Epithelial cell of esophagus (primary cell): Measurements from ENCODE around the gene DBET.
"Not testable (repeated sequence)": the region's sequence is repeated elsewhere in the genome, so short reads cannot be mapped to it uniquely, and the experiment has no call there.

Source experiments
- DNase-seq: peaks from one replicate; pipeline ENCODE4 v3.0.0; 2010; ENCODE audit warnings: low read depth
- H3K4me3 ChIP-seq: 2 replicates; pipeline ENCODE4 v1.5.1; 2011; ENCODE audit warnings: mild to moderate bottlenecking, low read length, control low read depth
- TF ChIP-seq, protein P1 (sequence below): IDR thresholded peaks from 2 replicates; pipeline ENCODE4 v1.5.1; 2011; ENCODE audit warnings: low read depth, mild to moderate bottlenecking, low read length, control low read depth, inconsistent platforms; ENCODE audit not compliant: insufficient read depth; ENCODE audit errors: missing control alignments

DBET gene

DNA sequence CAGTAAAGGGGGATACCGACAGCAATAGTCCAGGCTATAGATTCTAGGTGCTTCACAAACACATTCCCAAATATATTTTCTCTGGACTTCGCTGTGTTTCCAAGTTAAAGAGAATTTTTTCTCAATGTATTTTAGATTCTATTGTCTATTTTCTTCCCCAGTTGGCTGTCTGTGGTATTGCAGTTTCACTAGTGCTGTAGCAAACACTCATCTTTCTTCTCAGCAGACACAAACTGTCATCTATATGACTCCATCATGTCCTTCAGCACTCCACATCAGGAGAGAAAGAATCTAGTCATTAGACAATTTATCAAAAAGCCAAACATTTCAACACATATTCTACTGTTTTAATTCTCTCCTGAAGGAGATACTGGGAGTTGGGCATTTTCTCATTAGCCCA lies at the start of gene DBET:
Gene DBET (plus strand): TSS at position 161 of the 400 bp plus-strand sequence.
- H3K4me3 ChIP-seq, DNase-seq: not testable (repeated sequence)

DNA sequence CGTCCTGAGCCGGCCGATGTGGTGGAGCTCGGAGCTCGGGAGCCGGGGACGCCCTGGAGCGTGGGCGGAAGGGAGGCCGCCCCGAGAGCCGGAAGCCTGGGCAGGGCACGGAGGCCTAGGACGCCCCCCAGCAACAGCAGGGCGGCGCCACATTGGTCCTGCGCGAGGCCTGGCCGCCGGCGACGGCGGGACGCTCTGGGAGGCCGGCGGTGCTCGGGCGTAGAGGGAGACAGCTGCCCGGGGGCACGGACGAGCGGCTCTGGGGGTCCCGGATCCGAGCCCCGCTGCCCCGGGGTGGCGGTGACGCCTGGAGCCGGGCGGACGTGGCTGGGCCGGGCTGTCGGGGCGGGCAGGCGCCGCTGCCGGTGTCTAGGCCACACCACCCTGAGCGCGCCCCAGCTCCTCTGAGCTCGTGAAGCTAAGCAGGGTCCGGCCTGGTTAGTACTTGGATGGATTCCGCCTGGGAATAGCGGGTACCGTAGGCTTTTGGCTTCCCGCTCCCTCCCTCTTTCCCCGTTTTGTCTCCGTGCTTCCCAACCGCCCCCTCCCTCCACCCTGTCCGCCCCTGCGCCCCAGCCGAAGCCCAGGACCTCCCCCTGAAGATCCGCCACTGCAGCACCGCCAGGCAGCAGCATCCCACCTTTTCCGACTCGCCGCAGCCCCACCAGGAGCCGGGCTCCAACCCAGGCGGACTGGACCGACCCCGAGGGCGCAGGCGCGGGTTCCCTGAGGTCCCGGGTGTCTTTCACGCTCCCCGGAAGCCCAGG lies 49.3 kb upstream of the DBET start:
- TF ChIP-seq, protein P1, sequence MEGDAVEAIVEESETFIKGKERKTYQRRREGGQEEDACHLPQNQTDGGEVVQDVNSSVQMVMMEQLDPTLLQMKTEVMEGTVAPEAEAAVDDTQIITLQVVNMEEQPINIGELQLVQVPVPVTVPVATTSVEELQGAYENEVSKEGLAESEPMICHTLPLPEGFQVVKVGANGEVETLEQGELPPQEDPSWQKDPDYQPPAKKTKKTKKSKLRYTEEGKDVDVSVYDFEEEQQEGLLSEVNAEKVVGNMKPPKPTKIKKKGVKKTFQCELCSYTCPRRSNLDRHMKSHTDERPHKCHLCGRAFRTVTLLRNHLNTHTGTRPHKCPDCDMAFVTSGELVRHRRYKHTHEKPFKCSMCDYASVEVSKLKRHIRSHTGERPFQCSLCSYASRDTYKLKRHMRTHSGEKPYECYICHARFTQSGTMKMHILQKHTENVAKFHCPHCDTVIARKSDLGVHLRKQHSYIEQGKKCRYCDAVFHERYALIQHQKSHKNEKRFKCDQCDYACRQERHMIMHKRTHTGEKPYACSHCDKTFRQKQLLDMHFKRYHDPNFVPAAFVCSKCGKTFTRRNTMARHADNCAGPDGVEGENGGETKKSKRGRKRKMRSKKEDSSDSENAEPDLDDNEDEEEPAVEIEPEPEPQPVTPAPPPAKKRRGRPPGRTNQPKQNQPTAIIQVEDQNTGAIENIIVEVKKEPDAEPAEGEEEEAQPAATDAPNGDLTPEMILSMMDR: no peak
- no peak overlapping the region for H3K4me3 ChIP-seq
- no peak for DNase-seq

DNA sequence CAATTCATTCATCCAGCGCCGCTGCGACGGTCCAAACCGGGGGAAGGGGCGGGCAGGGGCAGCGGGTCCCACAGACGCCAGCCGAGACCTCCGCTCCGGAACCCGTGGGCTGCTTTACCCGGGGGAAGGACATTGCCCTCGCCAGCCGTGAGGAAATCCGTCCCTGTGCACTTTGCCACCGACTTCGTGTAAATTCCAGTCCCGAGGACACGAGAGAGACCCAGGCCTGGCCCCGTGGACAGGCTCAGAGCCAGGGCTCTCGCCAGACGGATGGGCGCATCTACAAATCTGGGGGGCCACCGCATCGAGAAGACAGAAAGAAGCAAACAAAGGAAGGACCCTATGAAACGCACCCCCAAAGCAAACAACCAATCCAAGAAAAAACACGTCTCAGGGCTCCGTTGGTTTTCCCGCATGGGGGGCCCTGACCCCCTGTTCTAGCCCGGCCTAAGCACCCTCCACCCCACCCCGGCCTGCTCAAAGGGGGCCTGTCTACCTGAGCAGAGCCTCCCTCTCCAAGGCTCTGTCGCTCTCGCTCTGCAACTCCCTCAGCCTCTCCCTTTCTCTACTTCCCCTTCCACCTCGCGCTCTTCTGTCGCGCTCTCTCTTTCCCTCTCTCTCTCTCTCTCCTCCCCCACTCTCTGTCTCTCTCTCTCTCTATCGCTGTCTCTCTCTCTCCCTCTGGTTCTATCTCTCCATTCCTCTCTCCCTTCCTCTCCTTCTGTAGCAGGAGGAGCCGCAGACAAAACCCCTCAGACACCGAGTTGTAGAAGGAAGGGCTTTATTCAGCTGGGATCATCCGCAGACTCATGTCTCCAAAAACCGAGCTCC lies 48.5 kb upstream of the DBET start:
- no peak for DNase-seq
- H3K4me3 ChIP-seq: no peak overlapping the region
- TF ChIP-seq, protein P1: no peak

DNA sequence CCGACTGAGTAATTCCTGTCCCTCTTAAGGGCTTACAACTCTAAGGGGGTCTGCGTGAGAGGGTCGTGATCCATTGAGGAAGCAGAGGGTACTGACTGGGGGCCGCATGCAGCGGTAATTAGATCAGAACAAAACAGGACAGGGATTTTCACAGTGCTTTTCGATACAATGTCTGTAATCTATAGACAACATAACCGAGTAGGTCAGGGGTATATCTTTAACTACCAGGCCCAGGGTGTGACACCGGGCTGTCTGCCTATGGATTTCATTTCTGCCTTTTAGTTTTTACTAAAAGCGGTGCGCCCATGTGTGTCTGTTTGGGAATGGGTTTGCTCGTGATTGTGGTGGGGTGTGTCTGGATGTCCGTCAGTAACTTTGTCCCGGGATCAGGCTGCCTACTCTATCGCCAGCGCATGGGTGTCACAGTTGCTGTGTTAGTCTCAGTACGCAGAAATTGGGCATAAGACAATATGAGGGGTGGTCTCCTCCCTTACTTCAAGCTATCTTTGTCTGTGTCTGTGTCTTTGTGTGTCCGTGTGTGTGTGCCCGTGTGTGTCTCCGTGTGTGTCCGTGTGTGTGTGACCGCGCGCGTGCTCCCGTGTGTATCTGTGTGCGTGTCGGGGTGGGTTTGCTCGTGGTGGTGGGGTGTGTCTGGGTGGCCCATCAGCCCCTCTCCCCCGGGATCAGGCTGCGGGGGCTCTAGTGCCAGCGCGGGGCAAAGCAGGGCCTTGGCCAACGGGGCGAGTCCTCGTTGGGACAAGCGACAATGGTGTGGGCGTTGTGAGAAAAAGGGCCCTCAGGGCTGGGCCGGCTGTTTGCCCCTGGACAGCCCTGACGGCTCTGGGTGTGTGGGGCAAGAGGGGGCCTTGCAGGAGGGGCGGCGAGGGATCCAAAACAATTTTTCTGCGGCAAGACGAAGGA lies 47.7 kb upstream of the DBET start:
- no peak for DNase-seq
- no peak overlapping the region for H3K4me3 ChIP-seq
- TF ChIP-seq, protein P1: no peak

DNA sequence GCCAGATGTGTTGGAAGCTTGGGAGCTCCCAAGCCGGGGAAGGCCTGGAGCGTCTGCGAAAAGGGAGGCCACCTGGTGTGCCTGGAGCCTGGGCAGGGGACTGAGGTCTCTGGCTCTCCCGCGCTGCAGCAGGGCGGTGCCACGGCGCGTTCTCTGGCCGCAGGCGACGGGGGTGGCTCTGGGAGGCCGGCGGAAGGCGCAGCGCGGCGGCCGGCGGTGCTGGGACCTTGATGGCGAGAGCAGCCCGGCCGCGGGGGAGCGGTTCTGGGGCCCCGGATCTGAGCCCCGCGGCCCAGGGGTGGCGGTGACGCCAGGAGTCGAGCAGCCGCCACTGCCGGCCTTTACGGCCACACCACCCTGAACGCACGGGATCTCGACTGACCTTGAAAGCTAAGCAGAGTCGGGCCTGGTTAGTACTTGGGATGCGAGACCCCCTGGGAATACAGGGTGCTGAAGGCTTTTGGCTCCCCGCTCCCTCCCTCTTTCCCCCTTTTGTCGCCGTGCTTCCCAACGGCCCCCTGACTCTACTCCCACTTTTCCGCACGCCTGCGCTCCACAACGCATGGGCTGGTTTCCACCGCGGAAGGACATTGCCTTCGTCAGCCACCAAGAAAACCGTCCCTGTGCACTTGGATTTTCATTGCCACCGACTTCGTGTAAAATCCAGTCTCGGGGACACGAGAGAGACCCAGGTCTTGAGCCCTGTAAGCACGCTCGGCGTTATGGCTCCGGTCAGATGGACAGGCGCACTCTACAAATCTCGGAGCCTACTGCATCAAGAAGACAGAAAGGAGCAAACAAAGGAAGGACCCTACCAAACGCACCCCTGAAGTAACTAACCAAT lies 46.7 kb upstream of the DBET start:
- TF ChIP-seq, protein P1: no peak
- H3K4me3 ChIP-seq: no peak overlapping the region
- no peak for DNase-seq

DNA sequence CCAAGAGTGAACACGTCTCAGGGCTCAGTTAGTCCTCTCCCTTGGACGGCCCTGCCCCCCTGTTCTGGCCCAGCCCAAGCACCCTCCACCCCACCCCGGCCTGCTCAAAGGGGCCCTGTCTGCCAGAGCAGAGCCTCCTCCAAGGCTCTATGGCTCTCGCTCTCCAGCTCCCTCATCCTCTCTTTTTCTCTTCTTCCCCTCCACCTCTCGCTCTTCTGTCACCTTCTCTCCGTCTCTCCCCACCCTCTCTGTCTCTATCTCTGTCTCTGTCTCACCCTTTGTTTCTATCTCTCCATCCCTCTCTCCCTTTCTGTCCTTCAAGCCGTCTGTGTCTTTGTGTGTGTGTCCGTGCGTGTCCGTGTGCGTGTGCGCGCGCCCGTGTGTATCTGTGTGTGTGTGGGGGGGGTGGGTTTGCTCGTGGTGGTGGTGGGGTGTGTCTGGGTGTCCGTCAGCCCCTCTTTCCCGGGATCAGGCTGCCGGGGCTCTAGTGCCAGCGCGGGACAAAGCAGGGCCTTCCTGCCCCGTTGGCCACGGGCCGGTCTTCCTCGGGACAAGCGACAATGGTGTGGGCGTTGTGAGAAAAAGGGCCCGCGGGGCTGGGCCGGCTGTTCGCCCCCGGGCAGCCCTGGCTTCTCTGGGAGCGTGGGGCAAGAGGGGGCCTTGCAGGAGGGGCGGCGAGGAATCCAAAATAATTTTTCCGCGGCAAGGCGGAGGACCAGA lies 45.9 kb upstream of the DBET start:
- no peak overlapping the region for H3K4me3 ChIP-seq
- TF ChIP-seq, protein P1: no peak
- DNase-seq: no peak
